ENCODE results near the gene RPRD1B.

GRCh38 chr20:38106461-38106860, 72.9 kb downstream of the RPRD1B start:
- TF ChIP-seq, protein P1, sequence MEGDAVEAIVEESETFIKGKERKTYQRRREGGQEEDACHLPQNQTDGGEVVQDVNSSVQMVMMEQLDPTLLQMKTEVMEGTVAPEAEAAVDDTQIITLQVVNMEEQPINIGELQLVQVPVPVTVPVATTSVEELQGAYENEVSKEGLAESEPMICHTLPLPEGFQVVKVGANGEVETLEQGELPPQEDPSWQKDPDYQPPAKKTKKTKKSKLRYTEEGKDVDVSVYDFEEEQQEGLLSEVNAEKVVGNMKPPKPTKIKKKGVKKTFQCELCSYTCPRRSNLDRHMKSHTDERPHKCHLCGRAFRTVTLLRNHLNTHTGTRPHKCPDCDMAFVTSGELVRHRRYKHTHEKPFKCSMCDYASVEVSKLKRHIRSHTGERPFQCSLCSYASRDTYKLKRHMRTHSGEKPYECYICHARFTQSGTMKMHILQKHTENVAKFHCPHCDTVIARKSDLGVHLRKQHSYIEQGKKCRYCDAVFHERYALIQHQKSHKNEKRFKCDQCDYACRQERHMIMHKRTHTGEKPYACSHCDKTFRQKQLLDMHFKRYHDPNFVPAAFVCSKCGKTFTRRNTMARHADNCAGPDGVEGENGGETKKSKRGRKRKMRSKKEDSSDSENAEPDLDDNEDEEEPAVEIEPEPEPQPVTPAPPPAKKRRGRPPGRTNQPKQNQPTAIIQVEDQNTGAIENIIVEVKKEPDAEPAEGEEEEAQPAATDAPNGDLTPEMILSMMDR (IDR thresholded peaks at IDR 0.05; ENCODE audit: low read length): no peak
- TF ChIP-seq EZH2phosphoT487 (IDR thresholded peaks at IDR 0.05; ENCODE audit: low read length) (no peak), EZH2 (optimal IDR thresholded peaks at IDR 0.05; ENCODE audit: low read depth, low read length) (no peak)
